Stimulated activated CD8-positive, alpha-beta memory T cell treated with anti-CD3 and anti-CD28 coated beads, Interleukin-12 subunit alpha, Interleukin-12 subunit beta, amount 100 ng/mL, for 24 hours (primary cell): ENCODE data around the gene RPRML.
"Not testable (repeated sequence)": the region's sequence is repeated elsewhere in the genome, so short reads cannot be mapped to it uniquely, and the experiment has no call there.

Experiments used
- DNase-seq: peaks from one replicate; pipeline ENCODE4 v3.0.0-alpha.2; 2020; ENCODE audit errors: extremely low read depth

Gene RPRML

DNA sequence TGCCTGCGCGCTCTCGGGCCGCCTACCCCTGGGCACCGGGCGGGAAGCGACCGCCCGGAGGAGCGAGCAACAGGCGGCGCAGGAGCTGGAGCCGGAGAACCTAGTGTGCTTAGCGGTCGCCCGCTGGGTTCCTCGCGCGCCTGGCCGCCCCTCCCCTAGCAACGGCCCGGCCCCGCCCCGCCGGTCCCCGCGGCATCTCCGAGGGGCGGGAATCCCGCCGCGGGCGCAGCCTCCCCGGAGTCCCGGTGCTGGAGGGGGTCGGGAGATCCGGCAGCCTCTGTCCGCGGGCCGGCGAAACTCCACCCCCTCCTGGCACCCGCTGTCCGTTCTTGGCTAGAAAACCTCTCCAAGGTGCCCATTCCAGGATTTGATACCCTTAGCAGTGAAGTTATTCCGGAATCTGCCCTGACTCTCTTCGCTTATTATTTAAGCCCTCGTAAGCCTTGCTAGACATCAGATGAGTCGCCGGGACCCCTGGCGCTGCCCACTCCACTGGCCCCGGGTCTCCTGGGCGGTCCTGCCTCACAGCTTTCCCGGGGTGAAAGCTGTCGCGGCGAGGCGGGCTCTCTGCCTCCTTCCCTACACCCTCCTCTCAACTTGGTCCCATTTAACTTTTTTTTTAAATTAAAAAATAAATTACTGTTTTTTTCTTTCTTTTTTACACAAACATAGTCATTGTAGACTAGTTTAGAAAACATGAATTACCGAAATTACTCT is at the start of gene RPRML:
RPRML (minus strand) TSS at position 107 of the 717 bp plus-strand sequence. CDS start 246 bp downstream, outside the sequence.
- DNase-seq: peak; percentile 9

DNA sequence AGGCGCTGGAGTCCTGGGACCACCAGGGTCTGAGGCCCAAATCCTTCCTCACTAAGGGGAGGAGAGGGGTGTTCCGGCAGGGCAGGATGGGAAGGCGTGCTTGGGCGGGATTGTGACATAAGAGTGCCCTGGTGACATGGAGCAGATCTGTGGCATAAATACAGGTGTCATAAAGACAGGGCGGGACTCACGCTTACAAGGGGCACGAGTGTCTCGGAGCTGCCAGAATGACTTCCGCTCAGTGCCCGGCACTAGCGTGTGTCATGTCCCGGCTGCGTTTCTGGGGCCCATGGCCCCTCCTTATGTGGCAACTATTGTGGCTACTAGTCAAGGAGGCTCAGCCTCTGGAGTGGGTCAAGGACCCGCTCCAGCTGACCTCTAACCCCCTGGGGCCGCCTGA is 37.9 kb upstream of the RPRML start:
- DNase-seq: not testable (repeated sequence)

DNA sequence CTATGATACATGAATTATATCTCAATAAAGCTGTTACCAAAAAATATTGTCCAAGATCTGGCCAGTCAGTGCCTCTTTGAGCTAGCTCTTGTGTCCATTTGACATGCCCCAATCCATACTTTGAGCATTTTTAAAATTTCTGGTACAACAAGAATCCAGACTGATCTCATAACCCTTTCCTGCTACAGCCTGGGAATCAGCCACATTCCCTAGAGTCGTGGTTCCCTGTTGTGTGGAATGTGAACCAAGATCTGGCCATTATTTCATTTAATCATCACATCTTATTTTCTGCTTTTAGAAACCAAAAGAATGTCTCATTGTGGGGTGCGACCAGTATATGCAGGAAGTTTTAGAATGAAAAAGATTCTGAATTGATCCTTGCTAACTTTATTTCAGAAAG is 34.3 kb upstream of the RPRML start:
- DNase-seq: no peak

DNA sequence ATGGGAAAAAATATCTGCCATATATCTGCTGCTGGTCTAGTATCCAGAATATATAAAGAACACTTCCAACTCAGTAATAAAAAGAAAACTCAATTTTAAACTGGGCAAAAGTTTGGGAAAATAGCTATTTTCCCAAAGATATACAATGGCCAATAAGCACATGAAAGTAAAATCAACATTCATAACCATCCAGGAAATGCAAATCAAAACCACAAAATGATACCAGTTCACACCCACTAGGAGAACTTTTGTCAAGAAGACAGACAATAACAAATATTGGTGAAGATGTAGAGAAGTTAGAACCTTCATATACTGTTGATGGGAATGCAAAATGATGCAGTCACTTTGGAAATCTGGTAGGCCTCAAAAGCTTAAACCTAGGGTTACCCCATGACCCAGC is 33.4 kb upstream of the RPRML start:
- no peak for DNase-seq

DNA sequence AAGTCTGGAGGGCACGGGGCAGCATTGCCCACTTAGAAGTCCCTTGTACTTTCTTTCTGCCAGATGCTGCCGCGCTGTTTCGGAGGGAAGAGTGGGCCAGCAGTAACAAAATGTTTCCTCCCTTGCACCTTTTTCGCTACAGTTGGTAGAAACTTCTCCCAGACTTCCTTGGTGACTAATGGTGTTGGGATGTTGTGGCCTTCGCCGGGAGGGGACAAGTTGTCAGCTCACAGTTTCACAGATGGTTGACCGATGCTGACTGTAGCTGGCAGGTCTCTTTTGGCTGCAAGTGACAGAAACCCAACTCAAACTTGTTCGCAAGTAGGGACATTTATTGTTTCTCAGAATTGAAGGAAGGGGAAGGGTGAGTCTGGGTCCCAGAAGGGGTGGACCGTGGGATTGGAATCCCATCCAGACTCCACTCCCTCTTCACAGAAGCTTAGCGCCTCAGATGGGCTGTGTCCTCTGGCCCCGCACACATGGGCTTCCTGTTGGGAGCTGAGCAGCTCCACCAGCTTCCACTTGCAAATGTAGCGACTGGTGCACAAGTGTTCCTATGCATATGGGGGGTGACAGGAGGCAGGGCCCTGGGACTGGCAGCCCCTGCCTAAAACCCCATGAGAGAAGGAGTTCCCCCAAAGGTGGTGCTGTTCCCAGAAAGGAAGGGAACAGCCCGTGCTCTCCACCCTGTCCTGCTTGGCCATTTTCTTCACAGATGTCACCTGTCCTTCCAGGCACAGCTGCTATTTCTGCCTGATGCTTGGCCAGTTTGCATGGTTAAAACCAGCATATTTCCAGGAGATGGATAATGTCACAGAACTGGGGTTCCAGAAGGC is 30.9 kb upstream of the RPRML start:
- no peak for DNase-seq

DNA sequence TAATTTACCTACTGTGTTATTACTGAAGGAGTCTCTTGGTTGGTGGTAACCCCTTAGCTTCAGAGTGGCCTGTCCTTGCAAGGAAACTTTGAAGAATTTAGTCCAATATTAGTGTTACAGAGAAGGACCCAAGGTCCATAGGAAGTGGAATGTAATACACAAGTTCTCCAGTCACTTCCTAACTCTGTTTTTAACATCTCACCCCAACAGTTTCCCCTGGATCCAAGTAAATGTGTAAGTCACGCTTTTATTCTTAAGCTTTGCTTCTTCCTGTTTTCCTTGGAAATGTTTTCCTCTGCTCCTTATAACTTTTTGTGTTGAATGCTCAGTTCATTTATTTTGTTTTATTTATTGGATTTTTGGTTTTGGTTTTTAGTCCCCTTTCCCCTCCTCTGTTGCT is 25.9 kb upstream of the RPRML start:
- no peak for DNase-seq

DNA sequence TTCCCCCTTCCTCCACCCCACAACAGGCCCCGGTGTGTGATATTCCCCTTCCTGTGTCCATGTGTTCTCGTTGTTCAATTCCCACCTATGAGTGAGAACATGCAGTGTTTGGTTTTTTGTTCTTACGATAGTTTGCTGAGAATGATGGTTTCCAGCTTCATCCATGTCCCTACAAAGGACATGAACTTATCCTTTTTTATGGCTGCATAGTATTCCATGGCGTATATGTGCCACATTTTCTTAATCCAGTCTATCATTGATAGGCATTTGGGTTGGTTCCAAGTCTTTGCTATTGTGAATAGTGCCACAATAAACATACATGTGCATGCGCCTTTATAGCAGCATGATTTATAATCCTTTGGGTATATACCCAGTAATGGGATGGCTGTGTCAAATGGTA is 24.8 kb upstream of the RPRML start:
- not testable (repeated sequence) for DNase-seq

DNA sequence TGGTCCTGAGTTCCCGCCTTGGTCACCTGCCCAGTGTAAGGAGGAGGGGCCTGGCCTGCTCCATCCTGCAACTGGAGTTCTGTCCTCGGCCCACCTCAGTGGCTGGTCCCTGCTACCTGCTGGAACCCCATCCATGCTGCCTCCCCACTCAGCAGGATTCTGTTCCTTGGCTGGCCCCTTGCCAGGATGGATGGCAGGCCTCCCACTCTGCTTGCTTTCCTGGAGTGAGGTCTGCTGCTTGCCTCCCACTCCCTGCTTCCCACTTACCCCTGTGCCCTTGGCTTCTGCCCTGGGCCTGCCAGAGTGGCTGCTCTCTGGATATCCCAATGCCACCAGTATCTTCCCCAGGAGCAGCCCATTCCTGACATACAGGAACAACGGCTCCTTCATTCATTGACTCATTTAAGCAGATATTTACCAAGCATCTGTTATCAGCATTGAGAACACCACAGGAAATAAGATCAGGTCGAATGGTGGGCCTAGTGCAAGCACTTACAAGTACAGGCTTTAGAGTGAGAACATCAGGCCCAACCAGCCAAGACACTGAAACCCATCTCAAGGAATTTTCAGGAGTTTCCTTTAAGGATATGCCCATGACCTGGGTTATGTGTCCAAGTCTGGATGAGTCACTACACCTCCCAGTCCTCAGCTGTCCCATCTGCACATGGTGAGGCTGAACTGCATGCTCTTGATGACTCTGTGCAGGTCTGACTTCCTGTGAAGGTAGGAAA is 17.0 kb upstream of the RPRML start:
- DNase-seq: no peak

DNA sequence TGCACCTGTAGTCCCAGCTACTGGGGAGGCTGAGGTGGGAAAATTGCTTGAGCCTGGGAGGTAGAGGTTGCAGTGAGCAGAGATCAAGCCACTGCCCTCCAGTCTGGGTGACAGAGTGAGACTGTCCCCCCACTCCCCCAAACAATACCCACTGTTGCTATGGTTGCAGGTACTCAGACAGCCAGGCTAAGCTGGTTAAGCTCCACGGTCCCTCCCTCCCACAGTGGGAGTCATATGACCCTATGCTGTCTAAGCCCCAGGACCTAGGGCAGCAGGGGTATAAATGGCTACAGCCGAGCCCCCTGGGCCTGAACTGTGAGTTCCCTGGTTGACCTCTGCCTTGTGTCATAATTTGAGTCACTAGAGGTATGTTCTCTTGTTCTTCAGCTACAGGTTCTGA is 15.9 kb upstream of the RPRML start:
- DNase-seq: no peak

DNA sequence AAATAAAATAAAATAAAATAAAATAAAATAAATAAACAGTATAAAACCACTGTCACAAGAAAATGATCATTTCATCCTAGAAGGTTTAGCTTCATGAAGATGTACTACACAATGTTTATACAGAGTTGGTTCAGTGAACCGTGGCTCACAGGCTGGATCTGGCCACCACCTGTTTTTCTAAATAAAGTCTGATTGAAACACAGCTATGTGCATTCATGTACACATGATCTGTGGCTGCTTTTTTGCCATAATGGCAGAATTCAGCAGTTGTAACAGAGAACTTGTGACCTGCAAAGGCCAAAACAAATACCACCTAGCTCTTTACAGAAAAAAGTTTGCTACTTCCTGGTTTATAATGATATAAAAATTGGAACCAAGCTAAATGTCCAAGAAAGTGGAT is 12.6 kb upstream of the RPRML start:
- no peak for DNase-seq

DNA sequence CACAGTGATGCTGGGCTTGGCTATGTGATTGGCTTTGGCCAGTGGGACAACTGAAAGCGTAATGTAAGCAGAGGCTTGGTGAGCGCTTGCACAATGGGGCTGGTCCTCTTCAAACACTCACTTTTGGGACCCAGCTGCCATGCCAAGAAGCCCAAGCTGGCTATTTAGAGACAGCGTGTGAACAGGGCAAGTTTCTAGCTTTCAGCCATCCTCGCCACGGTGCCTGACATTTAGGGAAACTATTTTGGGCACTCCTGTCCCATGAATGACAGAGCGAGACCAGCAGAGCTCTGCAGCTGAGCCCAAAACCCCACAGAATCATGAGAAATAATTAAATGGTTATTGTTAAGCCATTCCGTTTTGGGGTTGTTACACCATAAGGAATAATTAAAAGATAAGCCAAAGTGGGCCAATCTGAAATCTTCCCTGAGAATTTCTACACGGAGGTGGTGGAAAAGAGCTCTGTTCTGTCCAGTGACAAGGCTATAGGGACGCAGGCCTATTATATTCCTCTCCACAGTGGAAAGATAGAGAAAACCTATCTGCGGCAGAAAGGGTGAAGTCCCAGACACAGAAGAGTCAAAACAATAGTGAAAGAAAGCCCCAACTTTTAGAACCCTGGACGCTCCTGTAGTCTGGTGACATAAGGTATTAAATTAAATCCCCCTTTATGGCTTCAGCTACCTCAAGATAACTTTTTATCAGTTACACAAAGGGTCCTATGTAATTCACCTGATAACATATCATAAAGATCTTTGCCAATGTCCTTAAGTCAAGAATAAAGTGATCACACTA is 10.8 kb upstream of the RPRML start:
- no peak for DNase-seq

DNA sequence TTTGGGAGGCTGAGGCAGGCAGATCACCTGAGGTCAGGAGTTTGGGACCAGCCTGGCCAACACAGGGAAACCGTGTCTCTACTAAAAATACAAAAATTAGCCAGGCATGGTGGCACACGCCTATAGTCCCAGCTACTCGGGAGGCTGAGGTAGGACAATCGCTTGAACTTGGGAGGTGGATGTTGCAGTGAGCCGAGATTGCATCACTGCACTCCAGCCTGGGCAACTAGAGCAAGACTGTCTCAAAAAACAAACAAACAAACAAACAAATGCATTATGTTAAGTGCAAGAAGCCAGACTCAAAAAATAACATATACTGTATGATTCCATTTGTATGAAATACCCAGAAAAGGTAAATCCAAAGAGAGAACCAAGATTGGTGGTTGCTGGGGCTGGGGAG is 8.9 kb upstream of the RPRML start:
- DNase-seq: not testable (repeated sequence)

DNA sequence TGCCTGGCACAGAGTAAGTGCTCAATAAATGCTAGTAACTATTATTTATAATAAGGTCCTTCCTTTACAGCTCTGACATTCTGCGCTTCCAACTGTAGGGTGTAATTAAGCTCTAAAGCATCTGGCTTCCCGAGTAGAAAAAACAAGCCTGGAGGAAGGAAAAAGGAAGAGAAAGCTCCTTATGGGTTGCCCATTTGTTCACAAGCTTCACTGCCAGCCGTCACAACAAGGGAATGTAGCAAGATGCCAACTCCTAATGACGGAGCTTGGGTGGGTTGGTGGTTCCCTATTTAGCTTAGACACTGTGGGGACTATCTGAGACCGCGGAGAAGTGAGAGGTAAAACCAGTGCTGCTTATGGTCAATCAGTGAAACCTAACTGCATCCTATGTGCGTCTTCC is 7.3 kb upstream of the RPRML start:
- DNase-seq: no peak

DNA sequence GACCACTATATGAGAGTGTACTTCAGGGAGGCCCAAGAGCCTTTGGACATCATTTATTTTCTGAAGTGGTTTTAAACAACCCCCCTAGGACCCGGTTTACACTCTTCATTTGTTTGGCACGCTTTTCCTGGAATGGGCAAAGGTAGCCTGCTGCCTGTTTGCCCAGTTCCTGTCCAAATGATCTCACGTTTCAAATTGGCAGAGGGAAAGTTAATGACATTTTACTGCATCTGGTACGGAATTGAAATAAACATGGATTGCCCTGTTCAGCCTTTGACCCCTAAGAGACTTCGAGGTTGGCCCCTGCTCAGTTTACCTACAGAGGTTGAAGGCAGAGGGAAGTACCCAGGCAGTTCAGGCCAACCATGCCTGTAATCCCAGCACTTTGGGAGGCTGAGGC is 5.8 kb upstream of the RPRML start:
- no peak for DNase-seq

DNA sequence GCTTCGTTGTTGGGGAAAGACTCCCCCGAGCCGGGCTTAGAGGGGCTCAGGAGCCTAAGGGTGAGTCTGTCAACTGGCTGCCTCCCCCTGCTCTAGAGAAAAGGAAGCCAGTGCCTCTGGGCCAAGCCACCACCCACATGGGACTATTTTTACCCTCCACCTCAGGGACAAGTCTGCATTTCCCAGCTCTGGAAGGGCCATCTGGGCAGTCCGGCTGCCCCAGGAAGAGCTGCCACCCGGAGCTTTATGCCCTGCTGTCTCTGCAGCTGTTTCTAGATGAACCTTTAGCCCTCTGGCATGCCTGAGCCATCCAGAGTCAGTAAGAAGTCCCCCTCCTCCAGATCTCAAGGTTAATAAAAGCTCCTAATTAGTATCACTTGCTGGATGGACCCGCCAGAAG is 5.3 kb upstream of the RPRML start:
- DNase-seq: no peak

DNA sequence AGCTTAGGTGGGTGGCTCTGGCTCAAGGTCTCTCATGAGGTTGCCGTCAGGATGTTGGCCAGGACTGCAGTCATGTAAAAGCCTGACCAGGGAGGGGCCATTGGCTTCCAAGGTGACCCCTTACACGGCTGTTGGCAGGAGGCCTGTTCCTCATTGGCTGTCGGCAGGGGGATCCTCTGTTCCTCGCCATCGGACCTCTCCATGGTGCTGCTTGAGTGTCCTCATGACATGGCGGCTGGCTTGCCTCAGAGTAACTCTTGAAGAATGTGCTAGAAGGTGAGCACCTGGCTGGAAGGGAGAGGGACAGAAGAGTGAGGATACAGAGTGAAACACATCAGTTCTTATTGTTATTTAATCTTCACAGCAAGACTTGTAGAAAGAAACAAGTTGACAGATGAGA is 4.7 kb upstream of the RPRML start:
- DNase-seq: no peak

DNA sequence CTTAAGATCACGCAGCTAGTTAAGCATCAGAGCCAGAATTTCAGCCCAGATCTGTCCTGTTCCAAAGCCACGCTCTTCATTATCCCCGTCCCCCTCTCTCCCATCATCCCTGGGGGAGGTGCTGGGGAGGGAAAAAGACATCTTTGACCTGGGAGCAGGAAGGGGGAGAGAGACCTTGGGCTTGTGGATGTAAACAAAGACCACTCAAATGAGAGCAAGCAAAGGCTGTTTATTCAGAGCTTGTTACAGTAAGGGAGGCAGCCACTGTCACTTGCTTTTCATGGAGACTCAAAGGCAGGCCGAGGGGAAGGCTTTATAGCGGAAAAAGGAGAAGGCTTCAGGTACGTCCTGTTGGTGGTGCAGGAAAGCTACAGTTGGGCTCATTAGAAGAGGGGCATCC is 3.5 kb upstream of the RPRML start:
- no peak for DNase-seq

DNA sequence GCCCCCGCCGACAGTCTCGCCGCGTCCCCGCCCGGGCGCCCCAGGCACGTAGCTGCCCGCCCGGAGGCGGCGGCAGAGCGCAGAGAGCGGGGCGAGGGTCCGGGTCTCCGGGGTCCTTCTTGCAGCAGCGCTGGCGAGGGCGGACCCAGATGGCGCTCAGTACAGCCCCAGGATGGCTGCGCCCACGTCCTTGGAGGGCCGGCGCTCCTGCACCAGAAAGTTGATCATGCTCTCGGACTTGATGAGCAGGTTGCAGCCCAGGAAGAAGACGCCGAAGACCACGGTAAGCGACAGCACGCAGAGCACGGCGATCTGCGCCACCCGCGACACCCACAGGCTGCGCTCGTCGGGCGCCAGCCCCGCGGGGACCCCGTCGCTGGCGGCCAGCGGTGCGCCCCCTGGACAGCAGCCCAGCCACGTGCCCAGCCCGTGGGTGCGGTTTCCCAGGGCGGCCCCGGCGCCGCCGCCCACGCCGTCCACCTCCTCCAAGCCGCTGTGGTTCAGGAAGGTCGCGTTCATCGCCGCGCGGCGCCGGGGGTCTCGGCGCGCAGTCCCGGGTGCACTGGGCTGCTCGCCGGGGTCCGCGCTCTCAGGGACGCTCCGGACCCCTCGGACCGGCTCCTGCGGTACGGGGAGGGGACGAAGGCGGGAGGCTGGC is 435 bp downstream of the RPRML start:
- no peak for DNase-seq

DNA sequence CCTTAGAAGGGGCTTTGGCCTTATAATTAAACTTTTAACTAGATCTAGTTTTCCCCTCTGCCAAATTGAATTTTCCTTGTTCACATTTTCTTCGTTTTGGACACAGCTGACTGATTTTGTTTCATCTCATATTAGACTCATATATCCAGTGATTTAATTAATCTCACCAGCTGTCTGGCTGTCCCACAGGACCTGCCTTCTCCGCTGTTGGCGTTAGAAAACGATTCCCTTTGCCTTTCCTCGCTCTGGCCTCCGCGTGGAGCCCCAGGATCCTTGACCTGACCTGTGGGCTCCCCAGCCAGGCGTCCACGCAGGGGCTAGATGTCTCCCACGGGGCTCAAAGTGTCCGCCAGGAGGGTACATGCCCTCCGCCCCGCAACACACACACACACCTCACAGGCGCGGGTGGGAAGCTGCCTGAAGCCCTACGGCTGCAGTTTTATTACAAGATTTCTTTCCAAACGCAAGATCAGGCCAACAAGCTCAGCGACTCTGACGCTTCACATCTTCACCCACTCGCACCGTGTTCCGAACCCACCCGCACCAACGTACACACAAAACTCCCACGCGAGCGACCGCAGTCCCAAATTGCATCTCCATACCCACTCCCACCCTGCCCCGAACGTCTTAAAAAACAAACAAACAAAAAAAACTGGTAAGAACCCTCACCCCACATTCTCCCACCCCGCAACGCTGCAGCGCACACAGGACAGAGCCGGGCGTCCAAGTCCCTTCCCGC is 1.1 kb downstream of the RPRML start:
- no peak for DNase-seq

DNA sequence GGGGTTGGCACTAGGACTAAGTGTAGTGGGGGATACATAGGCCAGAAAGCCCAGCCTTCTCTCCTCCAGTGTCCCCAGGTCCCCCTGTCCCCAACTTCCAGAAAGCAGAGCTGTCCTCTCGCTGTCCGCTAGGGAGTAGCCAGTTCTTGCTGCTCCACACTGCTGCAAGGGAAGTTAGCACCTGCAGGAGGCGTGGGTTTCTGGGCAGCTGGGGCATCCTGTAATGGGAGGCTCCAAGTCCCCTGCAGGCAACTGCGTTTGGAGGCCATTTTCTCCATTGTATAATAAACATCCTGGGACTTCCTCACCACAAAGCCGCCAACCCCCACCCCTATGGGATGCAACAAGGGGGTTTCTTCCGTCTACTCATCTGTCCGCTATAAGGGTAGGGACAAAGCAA is 1.7 kb downstream of the RPRML start:
- DNase-seq: no peak
